Stomach (tissue), 4 donors: Measurements from ENCODE around the gene GLIS2.

Experiments used
- CTCF ChIP-seq, 7 experiments: fragments of 450-650 bp in 4 of 7; fragments of 200-600 bp in 3 of 7; sonication (generic) in 3 of 7; IDR thresholded peaks; one replicate each; pipeline ENCODE4 v1.5.1; 2016 to 2019; ENCODE audit warnings: antibody characterized with exemption in 7 of 7, control low read depth in 2 of 7, mild to moderate bottlenecking in 1 of 7
- POLR2AphosphoS5 ChIP-seq, 3 donors: sonication (generic); formaldehyde crosslinking; IDR thresholded peaks; one replicate each; pipeline ENCODE4 v1.6.1; 2016; ENCODE audit warnings: antibody characterized with exemption in 3 of 3

GRCh38 chr16:4318451-4318910, 2.6 kb downstream of the GLIS2 start:
- TF ChIP-seq CTCF (IDR thresholded peaks at IDR 0.05) (no peak), POLR2AphosphoS5 (IDR thresholded peaks at IDR 0.05) (no peak)
